CD4-positive, alpha-beta T cell treated with Interleukin-4 for 4 hours (primary cell): ENCODE results near the gene OSBP2.

Experiments used
- DNase-seq: peaks from one replicate; pipeline ENCODE4 v3.0.0-alpha.2; 2020

Gene OSBP2

DNA sequence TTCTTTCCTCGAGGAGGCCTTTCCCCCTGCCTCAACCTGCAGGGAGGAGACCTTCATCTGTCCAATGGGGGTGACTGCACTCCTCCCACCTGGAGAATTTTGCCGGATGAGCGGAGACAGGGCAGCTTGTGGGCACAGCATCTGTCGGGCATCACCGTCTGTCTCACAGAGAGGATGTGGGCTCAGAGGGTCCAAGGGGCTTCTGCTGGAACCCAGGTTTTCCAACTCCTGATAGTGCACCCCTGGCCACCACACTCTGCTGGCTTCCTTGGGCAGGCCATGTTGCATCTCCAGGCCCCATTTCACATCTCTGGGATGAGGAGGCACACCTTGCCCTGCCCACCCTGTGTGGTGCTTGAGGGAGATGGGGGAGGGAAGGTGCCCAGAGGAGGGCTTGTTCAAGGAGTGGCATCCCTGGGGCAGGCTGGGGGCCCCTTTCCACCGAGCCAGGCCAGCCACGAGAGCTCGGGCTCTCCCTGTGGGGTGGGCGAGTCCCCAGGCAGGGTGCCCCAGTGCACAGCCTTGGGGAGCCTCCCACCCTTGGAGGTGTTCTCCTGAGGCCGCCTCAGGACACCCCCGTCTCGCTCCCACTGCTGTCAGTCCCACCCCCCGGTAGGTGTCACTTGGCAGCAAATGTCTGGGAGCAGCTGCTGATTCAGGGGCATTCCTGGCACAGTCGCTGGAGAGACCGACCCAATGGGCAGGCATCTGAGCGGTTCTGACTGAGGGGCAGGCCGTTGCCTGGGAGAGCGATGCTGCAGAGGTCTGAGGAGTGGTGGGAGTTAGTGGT lies 189.7 kb downstream of the OSBP2 start:
- no peak for DNase-seq

DNA sequence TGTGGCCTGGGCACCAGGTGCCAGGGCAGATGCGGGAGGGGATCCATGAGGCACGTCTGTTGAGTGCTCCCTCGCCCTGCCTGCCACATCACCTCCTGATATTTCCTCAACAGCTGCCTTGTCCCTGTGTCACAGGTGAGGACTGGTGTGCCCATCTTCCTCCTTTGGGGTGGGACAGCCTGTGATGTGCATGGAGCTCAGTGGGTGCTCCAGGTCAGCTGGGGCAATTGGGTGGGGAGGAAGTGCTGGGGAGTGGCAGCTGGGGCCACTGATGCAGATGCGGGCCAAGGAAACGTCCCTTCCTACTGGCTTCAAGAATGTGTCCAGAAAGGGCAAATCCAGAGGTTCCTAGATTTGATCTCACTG lies 190.3 kb downstream of the OSBP2 start:
- DNase-seq, result no peak

- no peak for DNase-seq
Measured at GRCh38 chr22:30885591-30885990, 190.9 kb downstream of the OSBP2 start.

- no peak for DNase-seq
Measured at GRCh38 chr22:30887453-30887852, 192.8 kb downstream of the OSBP2 start.

DNA sequence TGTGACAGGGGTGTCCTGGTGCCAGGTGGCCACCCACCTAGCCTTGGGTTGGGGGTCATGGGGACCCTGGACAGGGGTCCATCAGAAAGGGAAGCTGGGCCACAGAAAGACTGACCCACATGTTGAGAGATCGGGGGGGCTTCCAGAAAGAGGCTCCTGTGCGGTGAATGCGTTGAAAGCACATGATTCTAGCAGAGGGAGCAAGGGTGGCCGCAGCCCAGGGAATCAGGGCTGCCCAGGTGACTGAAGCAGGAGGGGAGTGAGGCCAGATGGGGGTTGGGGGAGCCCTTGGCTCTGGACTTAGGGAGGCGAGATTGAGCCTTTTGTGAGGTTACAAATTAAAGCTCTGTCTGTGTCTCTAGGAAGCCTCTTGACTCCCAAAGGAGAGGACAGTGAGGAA lies 193.2 kb downstream of the OSBP2 start:
- no peak for DNase-seq

DNA sequence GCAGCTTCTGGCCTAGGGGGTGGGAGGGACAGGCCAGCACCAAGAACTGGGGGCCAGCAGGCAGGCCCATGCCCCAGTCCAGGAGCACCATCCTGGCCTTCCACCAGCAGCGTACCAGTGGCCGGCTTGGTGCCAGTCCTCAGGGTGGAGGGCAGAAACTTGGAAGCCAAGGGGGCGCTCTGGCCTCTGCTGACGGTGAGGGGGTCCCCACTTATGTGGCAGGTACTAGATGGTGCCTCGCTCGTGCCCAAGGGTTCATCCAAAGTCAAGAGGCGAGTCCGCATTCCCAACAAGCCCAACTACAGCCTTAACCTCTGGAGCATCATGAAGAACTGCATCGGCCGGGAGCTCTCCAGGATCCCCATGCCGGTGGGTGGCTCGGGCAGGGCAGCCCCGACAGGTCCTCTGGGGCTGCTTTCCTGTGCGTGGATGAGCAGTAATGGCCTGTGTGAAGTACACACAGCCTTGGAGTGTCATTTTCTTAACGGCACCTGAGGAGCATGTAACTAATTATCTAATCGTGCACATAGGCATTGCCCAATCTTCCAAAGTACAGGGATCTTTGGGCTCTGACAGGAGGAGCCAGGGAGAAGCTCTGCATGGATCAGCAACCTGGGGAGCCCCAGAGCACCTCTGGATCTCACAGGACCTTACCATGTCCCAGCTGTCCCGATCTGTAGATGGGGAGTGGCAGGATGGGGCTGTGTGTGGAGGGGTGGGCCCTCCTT lies 194.8 kb downstream of the OSBP2 start:
- no peak for DNase-seq

DNA sequence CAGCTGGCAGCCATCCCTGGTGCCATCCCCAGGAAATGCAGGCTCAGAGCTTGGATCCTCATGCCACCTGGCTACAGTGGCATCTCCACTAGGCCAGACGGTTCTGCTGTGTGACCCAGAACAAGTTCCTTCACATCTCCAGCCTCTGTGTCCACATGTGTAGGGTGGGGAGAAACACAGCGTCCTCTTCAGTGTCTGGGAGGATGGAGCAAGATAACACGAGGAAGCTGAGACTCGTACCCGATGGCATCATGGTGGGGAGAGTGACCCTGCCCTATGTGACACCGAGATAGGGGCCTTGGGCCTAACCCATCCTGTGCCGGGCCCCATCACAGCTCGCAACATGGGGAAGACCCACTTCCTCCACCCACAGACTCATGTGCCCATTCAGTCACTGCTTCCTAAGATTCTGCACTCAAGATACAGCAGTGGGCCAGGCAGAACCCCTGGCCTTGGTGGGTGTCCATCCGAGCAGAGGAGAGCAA lies 195.4 kb downstream of the OSBP2 start:
- DNase-seq, result no peak

GRCh38 chr22:30890686-30891442 lies 196.2 kb downstream of the OSBP2 start:
- peak; percentile 9 for DNase-seq

DNA sequence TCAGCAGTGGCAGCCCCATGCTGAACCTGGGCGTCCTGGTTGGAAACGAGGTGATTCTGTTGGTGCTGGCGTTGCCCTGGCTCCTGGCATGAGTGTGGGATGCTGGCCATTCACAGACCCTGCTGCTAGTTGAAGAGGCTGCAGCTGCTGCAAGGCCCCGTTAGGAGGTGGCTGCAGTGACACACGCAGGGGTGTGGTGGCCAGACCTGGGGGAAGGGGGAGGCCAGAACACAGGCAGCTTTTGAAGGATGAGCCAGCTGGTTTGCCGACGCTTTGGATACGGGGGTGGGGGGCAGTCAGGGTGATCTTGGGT lies 196.7 kb downstream of the OSBP2 start:
- no peak for DNase-seq

DNA sequence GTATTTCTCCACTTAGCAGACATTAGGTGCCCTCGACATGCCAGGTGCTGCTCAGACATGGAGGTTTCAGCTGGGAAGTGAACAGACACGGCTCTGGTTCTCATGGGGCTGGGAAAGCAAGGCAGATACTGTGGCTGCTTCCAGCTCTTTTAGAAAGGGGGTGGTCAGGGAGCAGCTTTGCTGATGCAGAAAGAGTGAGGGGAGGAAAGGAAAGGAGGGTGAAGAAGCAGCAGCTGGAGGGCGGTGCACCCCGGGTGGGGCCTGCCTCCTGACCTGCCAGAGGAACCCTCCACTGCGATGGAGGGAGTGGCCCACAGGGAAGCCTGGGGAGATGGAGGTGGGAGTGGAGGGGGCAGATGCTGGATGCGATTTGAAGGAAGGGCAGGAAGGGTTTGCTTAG lies 197.1 kb downstream of the OSBP2 start:
- no peak for DNase-seq

- no peak for DNase-seq
Measured at GRCh38 chr22:30892286-30892685, 197.6 kb downstream of the OSBP2 start.

DNA sequence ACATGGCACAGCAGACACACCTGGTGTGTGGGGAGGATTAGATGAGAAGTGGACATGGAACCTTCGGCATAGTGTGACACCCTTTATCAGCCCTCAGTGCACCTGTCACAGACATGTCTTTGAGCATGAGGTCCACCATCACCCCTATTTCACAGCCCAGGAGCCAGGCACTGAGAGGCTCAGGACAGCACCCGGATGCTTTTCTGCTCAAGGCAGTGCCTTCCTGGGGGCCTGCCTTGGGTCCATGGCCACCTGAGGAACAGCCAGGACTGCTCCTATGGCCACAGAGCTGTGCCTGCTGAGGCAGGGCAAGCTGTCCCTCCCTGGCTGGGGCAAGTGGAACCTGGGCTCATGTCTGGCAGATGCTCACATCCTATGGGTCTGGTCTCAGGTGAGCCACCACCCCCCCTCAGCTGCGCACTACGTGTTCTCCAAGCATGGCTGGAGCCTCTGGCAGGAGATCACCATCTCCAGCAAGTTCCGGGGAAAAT lies 198.1 kb downstream of the OSBP2 start:
- no peak for DNase-seq

- no peak for DNase-seq
Measured at GRCh38 chr22:30893434-30894370, 199.0 kb downstream of the OSBP2 start.

DNA sequence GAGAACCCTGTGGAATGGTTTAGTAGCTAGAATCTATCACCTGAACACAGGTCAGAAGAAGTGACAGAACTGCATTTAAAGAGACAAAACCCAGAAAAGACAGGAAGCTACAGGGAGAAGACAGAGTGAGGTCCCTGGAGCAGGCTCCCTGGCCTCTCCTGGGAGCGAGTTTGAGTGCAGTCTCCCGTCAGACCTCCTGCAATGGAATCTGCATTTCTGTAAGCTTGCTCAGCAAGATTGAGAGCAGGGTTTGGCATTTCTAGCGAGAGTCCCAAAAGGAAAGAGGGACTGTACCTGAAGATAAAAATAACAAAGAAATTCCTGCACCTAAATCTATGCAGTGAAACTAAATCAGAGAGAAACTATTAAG lies 199.7 kb downstream of the OSBP2 start:
- DNase-seq, result no peak

- DNase-seq, result no peak
Measured at GRCh38 chr22:30902496-30903357, 208.1 kb downstream of the OSBP2 start.

DNA sequence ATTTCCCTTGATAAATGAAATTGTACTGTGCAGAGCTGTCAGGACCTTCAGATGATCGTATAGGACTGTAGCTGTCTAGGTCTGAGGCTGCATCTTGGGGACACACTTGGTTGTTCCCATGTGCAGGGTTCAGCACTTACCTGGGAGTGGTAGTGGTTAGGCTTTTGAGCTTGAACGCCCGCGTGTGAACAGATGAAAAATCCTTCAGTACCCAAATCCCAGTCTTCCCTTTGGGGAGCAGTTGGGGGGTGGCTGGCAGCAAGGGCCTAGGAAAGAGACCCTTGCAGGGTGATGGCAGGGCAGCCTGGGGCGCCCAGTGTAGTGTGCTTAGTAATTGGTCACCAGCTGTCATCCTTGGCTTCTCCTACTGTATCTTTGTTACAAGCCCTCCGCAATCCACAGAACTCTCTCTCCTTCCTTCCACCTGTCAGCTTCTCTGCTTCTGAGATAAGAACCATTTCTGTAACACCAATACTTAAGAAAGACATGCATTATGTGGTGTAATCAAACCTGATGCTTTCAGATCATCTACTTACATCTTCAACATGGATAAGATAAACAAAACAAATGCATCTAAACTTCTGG lies 209.3 kb downstream of the OSBP2 start:
- no peak for DNase-seq

DNA sequence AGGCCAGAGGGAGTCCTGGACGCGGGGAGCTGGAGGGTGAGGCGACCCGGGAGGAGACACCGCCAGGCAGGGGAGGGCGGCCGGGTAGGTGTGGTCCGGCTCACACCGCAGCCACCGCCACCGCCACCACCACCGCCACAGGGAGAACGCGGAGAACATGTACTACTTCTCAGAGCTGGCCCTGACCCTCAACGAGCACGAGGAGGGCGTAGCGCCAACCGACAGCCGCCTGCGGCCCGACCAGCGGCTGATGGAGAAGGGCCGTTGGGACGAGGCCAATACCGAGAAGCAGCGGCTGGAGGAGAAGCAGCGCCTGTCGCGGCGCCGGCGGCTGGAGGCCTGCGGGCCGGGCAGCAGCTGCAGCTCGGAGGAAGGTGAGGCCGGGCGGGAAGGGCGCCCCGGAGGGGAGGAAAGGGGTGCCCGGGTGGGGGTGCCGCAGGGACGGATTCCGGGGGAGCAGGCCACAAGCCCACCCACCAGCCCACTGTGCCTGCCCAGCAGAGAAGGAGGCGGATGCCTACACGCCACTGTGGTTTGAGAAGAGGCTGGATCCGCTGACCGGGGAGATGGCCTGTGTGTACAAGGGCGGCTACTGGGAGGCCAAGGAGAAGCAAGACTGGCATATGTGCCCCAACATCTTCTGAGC lies 211.1 kb downstream of the OSBP2 start:
- DNase-seq, result no peak

DNA sequence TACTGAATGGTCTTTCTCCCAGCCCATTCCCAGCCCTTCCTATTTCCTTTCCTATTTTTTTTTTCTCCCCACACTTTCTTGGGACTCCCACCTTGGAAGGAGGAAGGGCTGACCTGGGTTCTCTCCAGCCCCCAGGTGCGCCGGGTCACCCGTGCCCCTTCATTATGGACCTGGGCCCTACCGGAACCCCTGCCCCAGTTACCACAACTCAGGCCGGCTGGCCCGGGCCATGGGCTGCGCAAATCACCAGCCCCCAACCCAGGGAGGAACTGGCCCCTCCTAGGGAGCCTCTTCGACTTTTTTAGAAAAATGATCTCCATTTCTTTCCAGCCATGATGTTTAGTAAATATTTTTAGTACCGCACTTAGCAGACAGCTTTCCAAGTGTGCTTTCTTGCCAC lies 211.7 kb downstream of the OSBP2 start:
- no peak for DNase-seq

DNA sequence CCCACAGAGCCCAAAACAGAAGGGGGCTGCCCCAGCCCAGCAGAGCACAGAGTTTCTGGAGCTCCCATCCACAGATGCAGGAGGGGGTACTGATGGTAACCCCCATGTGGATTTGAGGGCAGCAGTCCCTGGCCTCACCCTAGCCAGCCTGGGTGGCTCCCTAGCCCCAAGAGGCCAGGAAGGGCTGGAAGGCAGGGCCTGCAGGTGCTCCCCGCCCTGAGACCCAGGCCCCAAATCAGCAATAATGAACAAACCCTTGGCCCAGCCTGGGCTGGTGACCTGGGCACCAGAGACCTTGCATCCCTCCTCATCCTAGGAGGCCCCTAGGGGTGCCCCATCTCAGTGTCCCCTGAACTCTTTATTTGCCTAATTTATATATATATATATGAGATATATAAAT lies 212.3 kb downstream of the OSBP2 start:
- no peak for DNase-seq

DNA sequence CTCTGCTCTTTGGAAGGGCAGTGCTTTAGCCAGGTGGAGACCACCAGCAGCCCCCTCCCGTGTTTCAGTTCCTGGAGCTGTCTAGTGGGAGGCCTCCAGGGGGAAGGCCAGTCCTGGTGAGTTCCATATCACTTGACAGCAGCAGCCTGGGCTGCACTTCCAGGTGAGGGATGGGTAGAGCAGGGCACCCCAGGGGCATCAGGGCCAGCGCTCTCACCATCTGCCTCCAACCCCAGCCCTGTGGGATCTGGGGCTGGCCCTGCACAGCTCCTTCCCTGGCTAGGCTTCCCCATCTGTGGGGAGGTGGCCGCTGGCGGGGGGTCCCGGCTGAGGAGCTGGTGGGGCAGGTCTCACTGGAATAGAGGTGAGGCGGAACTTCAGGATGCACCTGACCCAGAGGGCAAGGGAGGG lies 213.4 kb downstream of the OSBP2 start:
- DNase-seq, result no peak

DNA sequence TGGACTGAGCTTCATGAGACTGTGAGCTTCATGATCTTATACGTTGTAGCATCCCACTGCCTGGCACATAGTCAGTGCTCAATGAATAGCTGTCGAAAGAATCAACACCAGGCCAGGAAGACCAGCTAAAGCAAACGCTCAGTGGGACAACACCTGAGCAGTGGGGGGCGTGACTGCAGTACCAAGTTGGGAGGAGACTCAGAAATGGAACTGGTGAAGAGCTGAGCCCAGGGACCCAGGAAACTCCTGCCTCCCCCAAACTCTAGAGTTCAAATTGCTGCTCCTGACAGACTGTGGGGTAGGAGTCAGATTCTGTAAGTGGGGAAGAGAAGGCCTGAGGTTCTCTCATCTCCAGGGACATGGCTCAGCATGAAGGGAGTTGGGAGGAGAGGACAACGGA lies 214.6 kb downstream of the OSBP2 start:
- DNase-seq, result no peak
